DND-41 (cell line): ENCODE results near the gene KSR2.

Experiments
- CTCF ChIP-seq: IDR thresholded peaks from 2 replicates; pipeline ENCODE4 v1.5.1; 2012; ENCODE audit warnings: borderline replicate concordance, low read length, moderate library complexity, mild to moderate bottlenecking; ENCODE audit not compliant: poor library complexity, severe bottlenecking; ENCODE audit errors: extremely low read depth
- EZH2 ChIP-seq: IDR thresholded peaks from 3 replicates; pipeline ENCODE4 v1.6.1; 2012; ENCODE audit warnings: borderline replicate concordance, low read depth, mild to moderate bottlenecking, moderate library complexity, low read length, inconsistent platforms; ENCODE audit not compliant: severe bottlenecking

DNA sequence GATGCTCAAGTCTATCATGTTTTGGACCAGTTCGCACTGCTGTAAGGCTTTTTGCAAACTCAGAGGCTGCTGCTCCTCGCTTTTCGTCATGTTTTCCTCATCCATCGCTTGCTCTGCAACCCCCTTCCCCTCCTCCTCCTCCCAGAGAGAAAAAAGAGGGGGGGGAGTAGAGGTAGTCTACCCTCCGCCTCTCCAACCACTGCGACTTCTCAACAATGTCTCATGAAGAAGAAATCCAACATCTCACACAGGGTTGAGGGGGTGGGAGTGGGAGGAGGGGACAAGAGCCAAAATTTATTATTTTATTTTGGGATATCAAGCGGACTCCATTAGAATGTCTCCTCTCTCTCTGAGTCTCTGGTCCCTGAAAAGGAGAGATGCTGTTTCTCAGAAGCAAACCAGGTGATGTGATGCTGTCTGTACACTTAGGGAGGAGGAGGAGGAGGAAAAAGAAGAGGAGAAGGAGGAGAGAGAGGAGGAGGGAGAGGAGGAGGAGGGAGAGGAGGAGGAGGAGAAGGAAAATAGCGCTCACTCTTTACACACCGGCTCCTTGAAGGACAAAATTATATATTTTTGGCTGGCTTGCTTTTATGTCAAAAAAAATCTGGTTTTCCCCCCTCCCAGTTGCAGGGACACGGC, 520 bp downstream of the KSR2 start:
- no peak for TF ChIP-seq CTCF
- no peak for TF ChIP-seq EZH2
